Central memory CD8-positive, alpha-beta T cell (primary cell): ENCODE measurements around the gene SATB2.

Experiments
- ATAC-seq: fragments of 150-1000 bp; cut with Tn5 transposase; replicated peaks from 2 replicates; pipeline ENCODE4 v1.10.0; 2022; ENCODE audit warnings: mild to moderate bottlenecking, moderate FRiP score, moderate number of reproducible peaks; ENCODE audit not compliant: poor library complexity, severe bottlenecking; ENCODE audit errors: extremely low read depth
- DNase-seq, 2 donors: peaks; one replicate each; pipeline ENCODE4 v3.0.0; 2021; ENCODE audit warnings: low spot score in 2 of 2
- H3K27ac Mint-ChIP-seq: one replicate; pipeline ENCODE4 v1.8.0; 2022; ENCODE audit warnings: low read depth, mild to moderate bottlenecking, moderate library complexity, mixed read lengths
- H3K27me3 Mint-ChIP-seq: one replicate; pipeline ENCODE4 v1.8.0; 2022; ENCODE audit warnings: mixed read lengths
- H3K36me3 Mint-ChIP-seq: one replicate; pipeline ENCODE4 v1.8.0; 2022; ENCODE audit warnings: mild to moderate bottlenecking, moderate library complexity, mixed read lengths; ENCODE audit not compliant: insufficient read depth
- H3K4me1 Mint-ChIP-seq: one replicate; pipeline ENCODE4 v1.8.0; 2022; ENCODE audit warnings: mixed read lengths
- H3K4me3 Mint-ChIP-seq: one replicate; pipeline ENCODE4 v1.8.0; 2022; ENCODE audit warnings: mild to moderate bottlenecking, moderate library complexity, mixed read lengths
- H3K9me3 Mint-ChIP-seq: one replicate; pipeline ENCODE4 v1.8.0; 2022; ENCODE audit warnings: mixed read lengths

Gene SATB2

DNA sequence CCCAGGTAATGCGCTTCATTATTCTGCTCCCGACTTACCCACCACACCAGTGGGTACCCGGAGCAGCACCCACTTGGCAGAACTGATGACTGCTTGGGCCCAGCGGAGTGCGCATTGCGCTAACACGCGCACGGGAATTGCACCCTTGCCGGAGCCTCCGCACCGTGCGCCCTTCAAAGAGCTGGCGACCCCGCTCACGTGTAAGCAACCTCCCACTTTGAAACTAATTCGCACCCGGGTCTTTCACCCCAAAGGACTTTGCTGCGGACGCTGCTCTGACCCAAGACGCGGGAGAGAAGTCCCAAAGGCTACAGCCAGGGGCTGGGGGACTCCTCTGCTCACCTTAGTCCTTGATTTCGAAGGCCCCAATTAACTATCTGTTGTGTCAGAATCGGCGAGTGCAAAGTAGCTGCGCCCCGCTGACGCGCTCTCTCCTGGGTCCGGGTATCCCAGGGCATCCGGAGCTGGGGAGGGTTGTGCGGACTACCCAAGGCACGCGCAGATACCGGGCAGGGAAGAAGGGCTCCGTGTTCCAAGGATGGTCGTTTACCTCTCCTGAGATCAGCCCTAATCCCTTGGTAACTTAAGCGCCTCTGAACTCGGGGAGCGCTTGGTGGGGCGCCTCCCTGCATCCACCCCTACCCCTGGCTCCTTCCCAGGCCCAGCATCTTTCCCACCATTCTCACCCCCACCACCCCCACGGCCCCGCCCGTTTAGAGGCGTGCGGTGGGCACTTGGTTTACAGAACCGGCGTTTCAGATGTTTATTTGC is 13.1 kb upstream of the SATB2 start:
- no peaks in the 10 kb centered on the region for H3K9me3 Mint-ChIP-seq
- H3K27ac Mint-ChIP-seq: no peak overlapping the region
- H3K27me3 Mint-ChIP-seq: peaks cover 99% of the 10 kb centered on the region
- no peak for ATAC-seq
- H3K36me3 Mint-ChIP-seq: peaks cover 5% of the 10 kb centered on the region
- H3K4me3 Mint-ChIP-seq: no peak overlapping the region
- H3K4me1 Mint-ChIP-seq: peaks cover 5% of the 10 kb centered on the region
- no peak for DNase-seq

DNA sequence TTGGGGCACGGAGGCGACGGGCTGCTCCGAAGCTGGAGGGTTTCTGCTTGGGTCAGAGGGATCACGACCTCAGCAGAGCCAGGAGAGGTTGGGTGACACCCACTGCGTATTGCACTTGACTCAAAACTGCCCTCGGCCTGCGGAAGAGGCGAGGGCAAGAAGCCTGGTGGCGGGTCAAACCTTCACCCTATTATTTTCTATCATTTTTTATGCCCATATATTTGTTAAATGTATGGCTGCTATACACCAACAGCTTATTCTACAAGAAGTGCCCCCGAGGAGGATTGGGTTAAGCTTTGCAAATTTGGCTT is 12.6 kb upstream of the SATB2 start:
- Mint-ChIP-seq H3K4me3 (no peak overlapping the region), H3K27me3 (peaks cover 99% of the 10 kb centered on the region), H3K27ac (no peak overlapping the region), H3K36me3 (peaks cover 5% of the 10 kb centered on the region), H3K9me3 (no peaks in the 10 kb centered on the region), H3K4me1 (peaks cover 5% of the 10 kb centered on the region)
- ATAC-seq (no peak), DNase-seq (no peak)

DNA sequence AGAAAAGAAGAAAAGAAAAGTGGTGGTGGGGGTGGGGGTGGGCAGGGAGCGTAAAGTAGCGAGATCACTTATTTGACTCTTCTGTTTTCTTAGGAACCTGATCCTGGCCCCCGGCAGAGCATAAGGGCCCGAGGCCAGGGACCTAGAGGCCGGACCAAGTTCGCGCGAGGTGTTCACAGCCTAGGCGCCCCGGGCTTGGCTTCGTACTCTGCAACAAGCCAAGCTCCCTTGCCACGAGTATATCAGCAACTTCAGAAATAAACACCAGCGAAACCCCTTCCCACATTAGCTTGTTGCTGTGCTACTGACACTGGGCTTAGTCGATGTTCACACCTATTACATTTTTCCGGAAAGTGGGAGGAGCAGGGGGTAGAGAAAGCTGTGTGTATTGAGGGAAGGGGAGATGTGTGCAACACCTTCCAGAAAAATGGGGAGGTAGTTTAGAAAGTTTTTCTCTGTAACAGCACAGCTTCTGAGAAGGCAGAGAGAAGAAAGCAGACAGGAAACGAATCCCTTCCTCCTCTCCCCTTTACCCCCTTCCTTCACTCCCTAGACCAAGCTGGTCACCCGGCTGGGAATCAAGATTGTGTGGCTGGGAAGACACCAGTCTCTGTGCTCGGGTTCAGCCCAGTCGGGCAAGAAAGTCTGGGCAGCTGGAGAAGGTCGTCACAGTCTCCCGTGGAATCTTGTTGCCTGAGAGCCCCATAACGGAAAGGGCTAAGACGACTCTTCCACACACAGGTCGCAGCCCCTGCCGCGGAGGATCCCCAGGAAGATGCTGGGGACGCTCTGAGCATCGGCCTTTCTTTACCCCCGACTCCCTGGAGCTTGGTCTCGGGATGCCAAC is 12.0 kb upstream of the SATB2 start:
- no peaks in the 10 kb centered on the region for H3K9me3 Mint-ChIP-seq
- no peak for ATAC-seq
- no peak overlapping the region for H3K4me3 Mint-ChIP-seq
- no peak overlapping the region for H3K27ac Mint-ChIP-seq
- DNase-seq: no peak
- peaks cover 5% of the 10 kb centered on the region for H3K36me3 Mint-ChIP-seq
- peaks cover 5% of the 10 kb centered on the region for H3K4me1 Mint-ChIP-seq
- H3K27me3 Mint-ChIP-seq: peaks cover 99% of the 10 kb centered on the region

DNA sequence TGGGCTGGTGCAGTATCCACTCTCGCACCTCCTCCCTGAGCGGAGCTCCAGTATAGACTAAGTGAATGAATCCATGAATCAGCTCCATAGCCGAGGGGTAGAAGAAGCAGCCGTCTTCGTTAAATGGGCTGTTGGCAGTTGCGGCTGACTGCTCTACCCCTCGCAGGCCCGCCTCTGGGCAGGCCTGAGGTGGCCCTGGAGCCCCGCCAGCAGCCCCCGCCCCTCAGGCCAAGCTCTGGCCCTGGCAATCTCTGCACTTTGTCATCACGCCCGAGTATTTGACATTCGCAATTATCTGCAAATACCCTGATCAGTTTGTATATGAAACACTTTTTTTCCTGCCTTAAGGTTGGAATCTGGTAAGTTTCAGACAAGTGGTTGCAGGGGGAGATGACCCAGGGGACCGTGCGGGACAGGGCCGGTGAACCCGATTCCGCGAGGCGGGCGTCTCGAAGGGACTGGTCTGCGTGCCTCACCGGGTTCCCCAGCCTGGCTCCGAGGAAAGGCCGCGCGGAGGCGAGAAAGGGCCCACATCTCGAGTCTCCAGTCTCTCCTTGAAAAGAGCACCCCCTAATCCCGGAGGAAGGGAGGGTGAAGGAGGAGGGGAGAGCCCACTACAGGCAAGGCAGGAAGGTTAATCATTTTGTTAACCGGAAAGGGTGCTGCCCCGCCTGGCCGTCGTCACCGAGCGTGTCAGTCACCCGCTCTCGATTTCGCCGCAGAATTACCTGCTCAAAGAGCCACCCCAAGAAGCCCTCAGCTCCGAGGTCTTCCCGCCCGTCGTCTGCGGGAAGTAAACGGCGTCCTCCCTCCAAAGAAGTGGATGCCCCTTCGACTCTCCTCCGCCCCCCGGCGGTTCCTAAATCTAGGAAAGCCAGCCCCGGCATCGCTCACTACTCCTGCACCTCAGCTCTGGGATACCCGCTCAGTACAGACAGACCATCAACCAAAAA is 11.1 kb upstream of the SATB2 start:
- no peaks in the 10 kb centered on the region for H3K9me3 Mint-ChIP-seq
- H3K27ac Mint-ChIP-seq: no peak overlapping the region
- H3K4me3 Mint-ChIP-seq: no peak overlapping the region
- DNase-seq (no peak), ATAC-seq (no peak)
- peaks cover 92% of the 10 kb centered on the region for H3K27me3 Mint-ChIP-seq
- H3K4me1 Mint-ChIP-seq: peaks cover 5% of the 10 kb centered on the region
- peaks cover 5% of the 10 kb centered on the region for H3K36me3 Mint-ChIP-seq

DNA sequence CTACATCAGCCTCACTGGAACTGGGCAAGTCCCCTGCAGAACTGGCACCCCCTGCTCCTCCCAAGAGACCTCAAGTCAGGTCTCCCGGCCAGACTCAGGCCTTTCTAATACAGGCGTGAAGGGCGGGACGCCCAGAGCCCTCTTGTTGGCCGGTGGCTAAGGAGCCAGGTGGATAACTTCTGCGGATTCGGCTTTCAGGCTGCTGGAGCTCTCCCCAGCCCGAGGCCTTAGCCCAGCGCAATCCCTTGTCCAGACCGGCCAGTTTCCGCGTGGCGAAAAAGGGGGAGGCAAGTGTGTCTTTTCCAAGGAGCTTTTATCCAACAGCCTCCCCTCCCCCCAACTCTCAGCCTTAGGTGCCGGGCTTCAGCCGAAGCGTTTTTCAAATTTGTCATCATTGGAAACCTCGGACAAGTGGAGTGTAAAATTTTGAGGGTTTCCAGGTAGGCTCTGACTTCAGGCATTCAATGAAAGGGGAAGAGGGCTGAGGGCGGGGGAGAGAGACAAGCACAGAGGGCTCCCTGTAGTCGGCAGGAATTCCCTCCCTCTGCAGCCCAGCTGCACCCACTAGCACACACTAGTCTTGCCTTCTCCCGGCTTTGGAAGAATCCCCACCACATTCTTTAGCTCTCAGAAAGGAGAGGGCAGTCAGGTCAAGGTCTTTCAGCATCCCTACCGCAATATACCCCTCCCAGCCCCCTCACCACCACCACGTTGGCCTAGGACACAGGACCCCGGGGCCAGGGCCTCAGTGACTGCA is 9.5 kb upstream of the SATB2 start:
- H3K4me1 Mint-ChIP-seq: peaks cover 5% of the 10 kb centered on the region
- H3K27ac Mint-ChIP-seq: no peak overlapping the region
- H3K4me3 Mint-ChIP-seq: no peak overlapping the region
- H3K36me3 Mint-ChIP-seq: peaks cover 2% of the 10 kb centered on the region
- ATAC-seq (no peak), DNase-seq (no peak)
- H3K9me3 Mint-ChIP-seq: no peaks in the 10 kb centered on the region
- peaks cover 78% of the 10 kb centered on the region for H3K27me3 Mint-ChIP-seq

DNA sequence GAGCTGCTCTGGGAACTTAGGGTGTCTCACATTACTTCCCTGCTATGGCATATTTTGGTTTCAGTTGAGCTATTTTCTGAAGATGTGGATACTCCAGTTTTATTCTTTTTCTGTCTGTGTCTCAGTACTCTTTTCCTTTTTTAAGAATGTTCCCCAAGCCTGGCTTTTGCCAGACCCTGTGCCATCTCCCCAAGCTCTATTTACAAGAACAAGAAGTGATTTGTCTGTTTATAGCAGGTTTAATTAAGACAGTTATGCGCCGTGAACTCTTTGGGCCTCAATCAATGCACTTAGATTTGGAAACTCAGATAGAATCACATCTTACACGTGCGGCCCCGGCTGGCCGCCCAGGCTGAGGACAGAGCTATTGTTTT is 8.9 kb upstream of the SATB2 start:
- H3K4me1 Mint-ChIP-seq: peaks cover 5% of the 10 kb centered on the region
- no peak for DNase-seq
- peaks cover 77% of the 10 kb centered on the region for H3K27me3 Mint-ChIP-seq
- no peak for ATAC-seq
- no peaks in the 10 kb centered on the region for H3K9me3 Mint-ChIP-seq
- H3K27ac Mint-ChIP-seq: no peak overlapping the region
- H3K4me3 Mint-ChIP-seq: no peak overlapping the region
- peaks cover 5% of the 10 kb centered on the region for H3K36me3 Mint-ChIP-seq

DNA sequence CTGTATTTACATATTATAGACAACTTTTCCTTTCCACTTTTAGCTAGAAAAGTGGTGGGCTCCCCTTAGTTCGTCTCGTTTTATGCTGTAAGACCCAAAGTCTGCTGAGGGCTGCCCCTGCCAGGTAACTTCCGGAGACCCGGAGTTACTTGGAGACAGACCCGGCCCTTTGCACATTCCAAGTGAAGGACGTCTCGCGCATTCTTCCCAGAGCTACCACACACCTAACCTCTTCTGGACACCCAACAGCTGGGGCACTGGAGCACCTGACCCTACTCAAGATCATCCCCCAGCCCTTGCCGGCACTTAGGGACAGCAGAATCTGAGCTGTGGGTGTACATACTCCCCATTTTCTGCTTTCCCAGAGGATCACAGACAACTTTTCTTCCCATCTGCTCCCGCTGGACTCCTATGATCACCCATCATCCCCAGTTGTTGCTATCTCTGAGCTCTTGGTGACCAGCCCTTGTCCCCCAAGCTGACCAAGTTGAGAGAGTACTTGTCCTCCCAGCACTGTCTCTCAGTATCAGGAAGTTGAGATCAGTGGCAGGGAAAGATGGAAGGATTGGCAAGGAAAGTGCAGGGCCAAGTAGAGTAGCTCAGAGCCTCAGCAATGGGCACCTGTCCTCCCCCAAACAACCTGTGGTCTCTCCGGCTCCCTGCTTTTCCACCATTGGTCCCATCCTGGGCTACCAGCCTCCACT is 8.4 kb upstream of the SATB2 start:
- DNase-seq (no peak), ATAC-seq (no peak)
- H3K27me3 Mint-ChIP-seq: peaks cover 77% of the 10 kb centered on the region
- peaks cover 5% of the 10 kb centered on the region for H3K36me3 Mint-ChIP-seq
- no peaks in the 10 kb centered on the region for H3K9me3 Mint-ChIP-seq
- H3K4me3 Mint-ChIP-seq: no peak overlapping the region
- peak overlapping the region; percentile 30 for H3K27ac Mint-ChIP-seq
- H3K4me1 Mint-ChIP-seq: peaks cover 5% of the 10 kb centered on the region

DNA sequence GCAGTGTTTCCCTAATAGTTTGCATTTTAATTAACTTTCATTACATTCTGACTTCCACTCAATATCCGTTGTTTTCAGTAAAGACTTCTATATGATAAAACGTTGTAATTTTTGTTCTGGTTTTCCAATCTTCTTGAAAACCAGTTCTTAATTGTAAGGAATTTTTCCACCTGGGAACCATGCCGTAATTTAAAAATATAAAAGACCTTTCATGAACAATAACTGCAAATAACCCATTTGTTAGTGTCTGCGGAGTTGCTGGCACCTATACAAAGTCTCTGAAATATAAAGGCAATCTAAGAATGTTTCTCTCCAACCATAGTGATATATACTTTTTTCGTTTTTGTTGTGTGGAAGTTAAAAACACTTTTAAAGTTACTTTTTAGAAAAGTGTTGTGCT is 7.7 kb upstream of the SATB2 start:
- H3K27ac Mint-ChIP-seq: no peak overlapping the region
- peak overlapping the region; percentile 5 for H3K4me3 Mint-ChIP-seq
- peaks cover 5% of the 10 kb centered on the region for H3K4me1 Mint-ChIP-seq

DNA sequence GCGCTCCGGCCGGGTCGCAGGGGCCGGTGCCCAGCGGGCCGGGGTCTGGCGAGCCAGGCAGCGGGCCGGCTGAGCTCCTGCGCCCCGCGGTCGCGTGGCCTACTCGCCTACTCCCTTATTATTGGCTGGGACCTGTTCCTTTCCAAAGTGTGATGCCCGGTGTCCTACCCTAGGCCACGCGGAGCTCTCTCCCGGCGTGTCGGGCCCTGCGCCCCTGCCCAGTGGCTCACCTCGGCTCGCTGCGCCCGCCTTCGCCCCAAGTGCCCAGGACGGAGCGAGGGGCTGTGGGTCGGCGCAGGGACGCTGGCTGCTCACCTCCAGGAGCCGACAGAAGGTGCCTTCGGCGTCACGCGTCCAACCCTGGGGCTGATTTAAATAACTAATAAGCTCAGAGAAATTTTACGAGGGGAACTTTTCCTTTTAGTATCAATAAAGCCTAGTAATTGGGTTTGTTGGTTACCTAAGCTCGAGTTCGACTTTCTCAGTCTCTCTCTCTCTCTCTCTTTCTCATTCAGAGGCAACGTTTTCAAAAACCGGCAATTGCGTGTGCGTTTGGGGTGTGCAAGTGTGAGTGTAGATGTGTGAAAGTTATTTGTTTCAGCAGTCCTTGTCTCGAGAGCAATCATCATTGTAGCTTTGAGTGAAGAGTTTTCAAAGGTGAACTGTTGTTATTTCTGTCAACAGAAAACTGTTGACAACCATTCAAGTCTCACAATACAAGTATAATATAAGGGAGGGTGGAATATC is 7.0 kb upstream of the SATB2 start:
- H3K27me3 Mint-ChIP-seq: peaks cover 77% of the 10 kb centered on the region
- peaks cover 9% of the 10 kb centered on the region for H3K4me1 Mint-ChIP-seq
- DNase-seq: no peak
- no peak for ATAC-seq
- peak overlapping the region; percentile 5 for H3K4me3 Mint-ChIP-seq
- no peaks in the 10 kb centered on the region for H3K9me3 Mint-ChIP-seq
- H3K27ac Mint-ChIP-seq: no peak overlapping the region
- H3K36me3 Mint-ChIP-seq: peaks cover 5% of the 10 kb centered on the region

More for the DNA sequence above, 7.7 kb upstream of the SATB2 start:
- Mint-ChIP-seq H3K27me3 (peaks cover 77% of the 10 kb centered on the region), H3K9me3 (no peaks in the 10 kb centered on the region), H3K36me3 (peaks cover 5% of the 10 kb centered on the region)
- ATAC-seq (no peak), DNase-seq (no peak)

DNA sequence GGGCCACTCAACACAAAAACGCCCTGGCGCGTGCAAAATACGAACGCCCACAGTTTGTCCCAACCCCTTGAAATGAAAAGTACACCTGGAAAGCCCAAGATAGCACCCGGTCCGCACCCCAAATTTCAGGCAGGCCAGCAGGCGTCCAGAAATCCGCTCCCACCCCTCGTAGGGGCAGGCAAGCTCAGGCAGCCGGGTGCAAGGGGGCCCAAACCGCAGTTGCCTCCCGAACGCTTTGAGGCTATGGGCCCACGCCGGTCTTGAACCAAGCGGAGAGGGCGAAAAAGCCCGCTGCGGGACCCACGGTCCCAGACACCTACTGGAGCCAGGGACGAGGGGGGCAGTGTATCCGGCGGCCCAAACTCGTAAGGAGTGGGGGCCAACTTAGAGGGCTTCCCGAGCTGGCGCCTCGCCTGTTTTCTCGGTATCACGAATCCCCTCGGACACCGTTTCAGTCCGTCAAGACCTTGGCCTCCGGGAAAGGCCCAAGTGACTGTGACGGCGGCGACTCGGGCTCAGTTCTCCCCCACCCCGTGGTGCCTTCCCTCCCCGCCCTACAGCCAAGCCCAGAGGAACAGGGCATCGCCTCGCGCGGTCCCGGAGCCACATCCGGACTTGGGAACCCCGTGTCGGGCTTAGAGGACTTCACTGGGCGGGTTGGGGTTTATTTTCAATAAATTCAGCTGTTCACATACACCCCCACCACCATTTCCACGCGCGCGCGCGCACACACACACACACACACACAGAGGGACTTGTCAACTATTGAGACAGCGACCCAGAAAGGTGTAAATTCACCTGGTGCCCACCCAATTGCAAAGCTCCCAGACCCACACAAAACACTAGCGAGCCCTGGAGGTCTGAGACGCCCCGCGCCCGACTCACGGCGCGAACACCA is 6.2 kb upstream of the SATB2 start:
- DNase-seq (no peak), ATAC-seq (no peak)
- H3K4me3 Mint-ChIP-seq: peak overlapping the region; percentile 41
- H3K36me3 Mint-ChIP-seq: peaks cover 8% of the 10 kb centered on the region
- no peak overlapping the region for H3K27ac Mint-ChIP-seq
- H3K4me1 Mint-ChIP-seq: peaks cover 15% of the 10 kb centered on the region
- peaks cover 75% of the 10 kb centered on the region for H3K27me3 Mint-ChIP-seq
- no peaks in the 10 kb centered on the region for H3K9me3 Mint-ChIP-seq
